ENCODE measurements around the gene TMEM266. TPM values are rescaled to one million over a fixed set of nuclear protein-coding genes. Genes with fewer than 3 reads are reported as not detected.
A peak's percentile ranks its signal among the peaks of the same experiment; 100 is the strongest.

TMEM266 gene
- total RNA-seq, 1 donor = under 0.01 TPM

DNA sequence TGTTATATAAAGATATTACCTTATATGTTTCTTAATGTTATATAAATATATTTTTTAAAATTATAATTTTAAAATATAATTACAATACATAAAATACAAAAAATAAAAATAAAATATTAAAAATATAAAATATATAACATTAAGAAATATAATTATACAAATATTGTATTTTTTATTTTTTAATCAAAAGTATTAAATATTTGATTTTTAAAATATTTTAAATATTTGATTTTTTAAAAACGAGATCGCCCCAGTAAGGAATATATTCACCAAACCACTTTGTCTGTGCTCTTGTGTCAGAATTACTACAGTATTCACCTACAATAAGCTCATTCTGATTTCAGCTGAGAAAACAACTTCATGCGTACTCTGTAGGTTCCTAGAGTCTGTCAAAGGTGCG lies 162.4 kb downstream of the TMEM266 start:
- no peak overlapping the region for H3K4me3 ChIP-seq (ENCODE audit: low read depth, low read length)
- TF ChIP-seq, protein P1, sequence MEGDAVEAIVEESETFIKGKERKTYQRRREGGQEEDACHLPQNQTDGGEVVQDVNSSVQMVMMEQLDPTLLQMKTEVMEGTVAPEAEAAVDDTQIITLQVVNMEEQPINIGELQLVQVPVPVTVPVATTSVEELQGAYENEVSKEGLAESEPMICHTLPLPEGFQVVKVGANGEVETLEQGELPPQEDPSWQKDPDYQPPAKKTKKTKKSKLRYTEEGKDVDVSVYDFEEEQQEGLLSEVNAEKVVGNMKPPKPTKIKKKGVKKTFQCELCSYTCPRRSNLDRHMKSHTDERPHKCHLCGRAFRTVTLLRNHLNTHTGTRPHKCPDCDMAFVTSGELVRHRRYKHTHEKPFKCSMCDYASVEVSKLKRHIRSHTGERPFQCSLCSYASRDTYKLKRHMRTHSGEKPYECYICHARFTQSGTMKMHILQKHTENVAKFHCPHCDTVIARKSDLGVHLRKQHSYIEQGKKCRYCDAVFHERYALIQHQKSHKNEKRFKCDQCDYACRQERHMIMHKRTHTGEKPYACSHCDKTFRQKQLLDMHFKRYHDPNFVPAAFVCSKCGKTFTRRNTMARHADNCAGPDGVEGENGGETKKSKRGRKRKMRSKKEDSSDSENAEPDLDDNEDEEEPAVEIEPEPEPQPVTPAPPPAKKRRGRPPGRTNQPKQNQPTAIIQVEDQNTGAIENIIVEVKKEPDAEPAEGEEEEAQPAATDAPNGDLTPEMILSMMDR (IDR thresholded peaks at IDR 0.05; ENCODE audit: insufficient read depth, low read depth, low read length) = no peak
- no peak for DNase-seq (ENCODE audit: low read depth)

DNA sequence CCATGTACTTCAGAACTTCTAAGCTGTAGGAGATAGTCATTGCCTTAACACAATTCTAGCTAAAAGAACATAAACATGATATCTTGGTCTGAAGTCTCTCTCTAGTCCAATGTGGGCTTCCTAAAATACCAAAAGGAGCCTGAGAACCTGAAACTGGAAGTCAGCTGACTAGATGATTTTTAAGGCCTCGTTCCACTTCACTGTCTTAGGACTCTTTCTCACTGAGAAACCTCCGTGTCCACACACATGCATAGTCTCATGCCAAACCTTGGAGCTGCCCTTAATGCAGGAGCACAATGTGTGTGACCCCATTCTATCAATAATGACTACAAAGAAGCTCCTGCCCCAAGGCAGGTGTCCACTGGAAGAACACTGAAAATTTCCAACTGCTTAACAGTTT lies 163.7 kb downstream of the TMEM266 start:
- TF ChIP-seq, protein P1 (IDR thresholded peaks at IDR 0.05; ENCODE audit: insufficient read depth, low read depth, low read length) = no peak
- H3K4me3 ChIP-seq (ENCODE audit: low read depth, low read length) = no peak overlapping the region
- DNase-seq (ENCODE audit: low read depth) = no peak

DNA sequence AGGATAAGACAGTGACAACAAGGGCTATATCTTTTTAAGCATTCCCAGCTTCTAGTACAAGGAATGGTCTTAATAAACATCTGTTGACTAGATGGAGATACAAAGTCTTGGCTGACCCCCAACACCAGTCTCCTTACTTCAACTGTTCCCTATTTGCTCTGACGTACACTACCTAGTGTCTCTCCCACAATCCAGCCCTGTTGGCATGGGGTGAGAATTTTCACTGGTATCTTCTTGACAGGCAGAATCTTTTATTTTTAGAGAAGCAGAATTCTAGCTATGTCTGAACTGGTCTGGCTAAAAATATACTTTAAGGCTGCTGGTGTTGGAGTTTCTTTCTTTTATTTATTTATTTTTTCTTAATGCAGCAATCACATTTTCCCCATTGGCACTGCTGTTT lies 169.5 kb downstream of the TMEM266 start:
- TF ChIP-seq, protein P1 (IDR thresholded peaks at IDR 0.05; ENCODE audit: insufficient read depth, low read depth, low read length) = no peak
- H3K4me3 ChIP-seq (ENCODE audit: low read depth, low read length) = no peak overlapping the region
- no peak for DNase-seq (ENCODE audit: low read depth)

DNA sequence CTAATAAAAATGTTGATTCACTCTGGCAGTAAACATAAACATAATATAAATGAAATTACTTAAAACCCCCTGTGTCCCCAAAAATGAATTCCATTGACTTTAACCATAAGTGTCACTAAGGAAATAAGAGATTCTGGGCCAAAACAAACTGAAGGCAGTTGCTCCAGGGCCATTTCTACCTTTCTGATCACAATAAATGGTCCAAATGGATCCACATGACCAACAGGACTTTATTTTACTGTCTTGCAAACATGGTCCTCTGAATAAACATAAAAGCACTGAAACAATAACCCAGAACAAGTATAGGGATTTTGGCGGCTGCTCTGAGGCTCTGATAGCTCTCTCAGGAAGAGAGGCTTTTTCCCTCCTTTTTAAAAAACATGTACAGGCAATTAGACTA lies 174.1 kb downstream of the TMEM266 start:
- TF ChIP-seq, protein P1 (IDR thresholded peaks at IDR 0.05; ENCODE audit: insufficient read depth, low read depth, low read length) = no peak
- no peak overlapping the region for H3K4me3 ChIP-seq (ENCODE audit: low read depth, low read length)
- no peak for DNase-seq (ENCODE audit: low read depth)

DNA sequence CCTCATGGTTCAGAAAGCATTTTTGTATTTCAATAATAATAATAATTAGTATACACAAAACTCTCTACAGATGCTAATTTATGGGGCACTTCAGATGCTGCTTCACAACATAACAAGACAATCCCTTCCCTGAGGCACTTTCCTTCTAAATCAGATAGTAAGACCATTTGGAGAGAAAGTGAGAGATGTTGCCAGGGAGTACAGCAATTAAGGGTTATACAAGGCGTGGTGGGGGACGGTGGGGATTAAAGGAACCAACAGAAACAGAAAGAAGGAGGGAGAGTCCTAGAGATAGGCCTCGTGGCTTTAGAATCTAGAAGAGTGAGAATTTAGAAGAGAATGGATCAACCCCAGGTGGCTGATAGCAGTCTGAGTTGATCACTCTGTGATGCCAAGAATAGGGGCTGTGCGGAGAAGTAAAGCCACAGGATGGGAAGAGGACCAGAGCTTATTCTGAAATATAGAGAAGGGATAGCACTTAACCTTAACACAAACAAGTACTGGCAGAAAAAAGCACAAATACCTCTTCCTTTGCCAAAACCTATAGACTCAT lies 174.6 kb downstream of the TMEM266 start:
- H3K4me3 ChIP-seq (ENCODE audit: low read depth, low read length) = no peak overlapping the region
- TF ChIP-seq, protein P1 (IDR thresholded peaks at IDR 0.05; ENCODE audit: insufficient read depth, low read depth, low read length) = no peak
- DNase-seq (ENCODE audit: low read depth) = no peak

DNA sequence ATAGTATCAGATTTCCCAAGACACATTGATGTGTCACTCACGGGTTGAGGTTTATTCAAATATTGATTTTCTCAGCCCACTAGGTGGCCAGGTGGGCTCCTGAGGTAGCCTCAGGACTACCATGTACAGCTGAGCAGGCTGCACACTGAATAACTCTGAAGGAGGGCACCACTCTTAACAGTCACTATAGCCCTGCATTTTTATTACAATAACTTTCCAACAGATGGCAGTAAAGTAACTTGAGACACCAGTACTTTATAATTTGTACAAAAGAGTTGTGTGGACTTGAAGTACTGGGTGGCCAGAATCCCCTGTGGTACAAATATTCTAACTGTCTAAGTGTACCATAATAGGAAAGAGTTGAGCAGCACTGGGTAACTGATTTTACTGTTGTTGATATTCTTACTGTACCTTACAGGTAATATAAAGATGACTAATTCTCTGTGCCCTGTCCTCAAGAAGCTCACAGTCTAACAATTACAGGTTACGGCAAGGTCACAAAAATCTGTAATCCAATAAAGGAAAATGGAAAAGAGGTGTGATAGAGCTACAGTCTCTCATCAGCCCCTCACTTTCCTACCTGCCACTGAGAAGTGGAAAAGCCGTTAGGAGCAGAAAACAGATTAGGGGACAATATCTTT lies 175.5 kb downstream of the TMEM266 start:
- TF ChIP-seq, protein P1 (IDR thresholded peaks at IDR 0.05; ENCODE audit: insufficient read depth, low read depth, low read length) = peak; percentile 41
- H3K4me3 ChIP-seq (ENCODE audit: low read depth, low read length) = no peak overlapping the region
- DNase-seq (ENCODE audit: low read depth) = peak; percentile 50

DNA sequence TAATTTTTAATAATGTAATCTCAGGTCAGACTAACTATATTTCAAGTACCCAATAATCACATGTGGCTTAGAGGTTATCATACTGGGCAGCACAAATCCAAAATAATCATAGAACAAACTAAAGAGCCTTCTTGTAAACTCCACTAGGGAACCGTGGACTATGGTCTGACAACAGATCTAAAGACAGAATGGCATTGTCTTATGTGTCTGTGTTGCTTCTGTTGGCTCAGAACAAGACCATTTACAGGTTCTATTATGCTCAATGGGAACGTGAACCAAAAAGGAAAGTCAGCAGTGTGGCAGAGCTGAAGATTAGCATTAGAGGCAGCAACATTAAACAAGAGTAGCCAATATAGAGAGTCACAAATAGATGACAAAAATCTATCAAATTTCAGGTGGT lies 176.6 kb downstream of the TMEM266 start:
- DNase-seq (ENCODE audit: low read depth) = no peak
- no peak overlapping the region for H3K4me3 ChIP-seq (ENCODE audit: low read depth, low read length)
- TF ChIP-seq, protein P1 (IDR thresholded peaks at IDR 0.05; ENCODE audit: insufficient read depth, low read depth, low read length) = no peak

All from fibroblast of villous mesenchyme (primary cell).